ENCODE data around the gene COL1A2.

The COL1A2 gene

GRCh38 chr7:94436018-94436604, 41.4 kb downstream of the COL1A2 start:
- TF ChIP-seq TEAD4 (IDR thresholded peaks at IDR 0.05) (no peak), RAD21 (IDR thresholded peaks at IDR 0.05; ENCODE audit: low read depth) (peak; percentile 89)

GRCh38 chr7:94436700-94437099, 42.0 kb downstream of the COL1A2 start:
- TF ChIP-seq TCF12 (IDR thresholded peaks at IDR 0.05; ENCODE audit: low read depth) = no peak

- TF ChIP-seq TAF1 (IDR thresholded peaks at IDR 0.05; ENCODE audit: low read depth) (no peak), CEBPB (IDR thresholded peaks at IDR 0.05) (no peak), EP300 (IDR thresholded peaks at IDR 0.05; ENCODE audit: borderline replicate concordance) (no peak)
These were observed 45.2 kb downstream of the COL1A2 start for GRCh38 chr7:94439893-94440381.

- TF ChIP-seq REST (IDR thresholded peaks at IDR 0.05; ENCODE audit: low read depth) = no peak
- no peak for TF ChIP-seq NFIC (IDR thresholded peaks at IDR 0.05)
- TF ChIP-seq CEBPB (IDR thresholded peaks at IDR 0.05) = no peak
- no peak for TF ChIP-seq YY1 (IDR thresholded peaks at IDR 0.05; ENCODE audit: low read depth)
- no peak for TF ChIP-seq RAD21 (IDR thresholded peaks at IDR 0.05; ENCODE audit: low read depth)
- TF ChIP-seq USF1 (IDR thresholded peaks at IDR 0.05) = no peak
- TF ChIP-seq FOXM1 (IDR thresholded peaks at IDR 0.05; ENCODE audit: borderline replicate concordance, low read depth) = no peak
- no peak for TF ChIP-seq TCF12 (IDR thresholded peaks at IDR 0.05; ENCODE audit: low read depth)
- TF ChIP-seq MAX (IDR thresholded peaks at IDR 0.05) = no peak
- TF ChIP-seq TEAD4 (IDR thresholded peaks at IDR 0.05) = no peak
- no peak for TF ChIP-seq TAF1 (IDR thresholded peaks at IDR 0.05; ENCODE audit: low read depth)
- TF ChIP-seq EGR1 (IDR thresholded peaks at IDR 0.05) = no peak
- no peak for TF ChIP-seq ZBTB7A (IDR thresholded peaks at IDR 0.05; ENCODE audit: low read depth)
- no peak for TF ChIP-seq EP300 (IDR thresholded peaks at IDR 0.05; ENCODE audit: borderline replicate concordance)
- TF ChIP-seq CREB1 (IDR thresholded peaks at IDR 0.05; ENCODE audit: low read depth) = no peak
These were observed 45.9 kb downstream of the COL1A2 start for GRCh38 chr7:94440451-94441039.

- no peak for TF ChIP-seq EGR1 (IDR thresholded peaks at IDR 0.05)
- TF ChIP-seq REST (IDR thresholded peaks at IDR 0.05; ENCODE audit: low read depth) = no peak
- no peak for TF ChIP-seq ZBTB7A (IDR thresholded peaks at IDR 0.05; ENCODE audit: low read depth)
- no peak for TF ChIP-seq RAD21 (IDR thresholded peaks at IDR 0.05; ENCODE audit: low read depth)
- no peak for TF ChIP-seq FOXM1 (IDR thresholded peaks at IDR 0.05; ENCODE audit: borderline replicate concordance, low read depth)
- TF ChIP-seq EP300 (IDR thresholded peaks at IDR 0.05; ENCODE audit: borderline replicate concordance) = no peak
- no peak for TF ChIP-seq TCF12 (IDR thresholded peaks at IDR 0.05; ENCODE audit: low read depth)
- no peak for TF ChIP-seq USF1 (IDR thresholded peaks at IDR 0.05)
- no peak for TF ChIP-seq YY1 (IDR thresholded peaks at IDR 0.05; ENCODE audit: low read depth)
- TF ChIP-seq CREB1 (IDR thresholded peaks at IDR 0.05; ENCODE audit: low read depth) = no peak
These were observed 46.4 kb downstream of the COL1A2 start for GRCh38 chr7:94441138-94441537.

- TF ChIP-seq YY1 (IDR thresholded peaks at IDR 0.05; ENCODE audit: low read depth) = no peak
- no peak for TF ChIP-seq CREB1 (IDR thresholded peaks at IDR 0.05; ENCODE audit: low read depth)
- TF ChIP-seq EGR1 (IDR thresholded peaks at IDR 0.05) = no peak
- TF ChIP-seq USF1 (IDR thresholded peaks at IDR 0.05) = no peak
- TF ChIP-seq CEBPB (IDR thresholded peaks at IDR 0.05) = no peak
- TF ChIP-seq NFIC (IDR thresholded peaks at IDR 0.05) = no peak
- no peak for TF ChIP-seq TCF12 (IDR thresholded peaks at IDR 0.05; ENCODE audit: low read depth)
- TF ChIP-seq FOXM1 (IDR thresholded peaks at IDR 0.05; ENCODE audit: borderline replicate concordance, low read depth) = no peak
- TF ChIP-seq TAF1 (IDR thresholded peaks at IDR 0.05; ENCODE audit: low read depth) = no peak
- no peak for TF ChIP-seq MAX (IDR thresholded peaks at IDR 0.05)
- TF ChIP-seq REST (IDR thresholded peaks at IDR 0.05; ENCODE audit: low read depth) = no peak
- no peak for TF ChIP-seq TEAD4 (IDR thresholded peaks at IDR 0.05)
- TF ChIP-seq RAD21 (IDR thresholded peaks at IDR 0.05; ENCODE audit: low read depth) = no peak
- TF ChIP-seq EP300 (IDR thresholded peaks at IDR 0.05; ENCODE audit: borderline replicate concordance) = no peak
- no peak for TF ChIP-seq ZBTB7A (IDR thresholded peaks at IDR 0.05; ENCODE audit: low read depth)
These were observed 47.9 kb downstream of the COL1A2 start for GRCh38 chr7:94442639-94443038.
